Sigmoid colon (tissue), 7 donors: ENCODE measurements around the gene IFNA6. TPM values are rescaled to one million over a fixed set of nuclear protein-coding genes. Genes with fewer than 3 reads are reported as not detected.

ENCODE experiments used
- DNase-seq: peaks from one replicate; pipeline ENCODE4 v3.0.0-alpha.2; 2019
- H3K27ac ChIP-seq, 4 donors: fragments of 200-600 bp; sonication (generic); one replicate each; pipeline ENCODE4 v1.5.1; 2016 to 2019; ENCODE audit warnings: mild to moderate bottlenecking in 1 of 4
- H3K27me3 ChIP-seq, 3 donors: fragments of 200-600 bp; sonication (generic); one replicate each; pipeline ENCODE4 v1.5.1; 2019; ENCODE audit warnings: mild to moderate bottlenecking in 1 of 3
- H3K36me3 ChIP-seq, 4 donors: fragments of 200-600 bp; sonication (generic); one replicate each; pipeline ENCODE4 v1.5.1; 2016 to 2019
- H3K4me1 ChIP-seq, 4 donors: fragments of 200-600 bp; sonication (generic); one replicate each; pipeline ENCODE4 v1.5.1; 2017 to 2019
- H3K4me3 ChIP-seq, 4 donors: fragments of 200-600 bp; sonication (generic); one replicate each; pipeline ENCODE4 v1.5.1; 2017 to 2019; ENCODE audit warnings: mild to moderate bottlenecking in 2 of 4, moderate library complexity in 1 of 4
- H3K9me3 ChIP-seq, 4 donors: fragments of 200-600 bp in 3 of 4; sonication (generic) in 3 of 4; one replicate each; pipeline versions ENCODE4 v1.5.1 to v1.6.1; 2013 to 2019
- CTCF ChIP-seq, 4 experiments: fragments of 450-650 bp in 3 of 4; fragments of 200-600 bp in 1 of 4; IDR thresholded peaks; one replicate each; pipeline ENCODE4 v1.5.1; 2016 to 2019; ENCODE audit warnings: antibody characterized with exemption in 4 of 4, mild to moderate bottlenecking in 3 of 4, moderate library complexity in 2 of 4
- EP300 ChIP-seq, 4 donors: sonication (generic); formaldehyde crosslinking; IDR thresholded peaks; one replicate each; pipeline ENCODE4 v1.6.1; 2017; ENCODE audit warnings: antibody characterized with exemption in 4 of 4
- POLR2A ChIP-seq, 2 donors: fragments of 450-650 bp; IDR thresholded peaks; one replicate each; pipeline ENCODE4 v1.6.1; 2016; ENCODE audit warnings: antibody characterized with exemption in 2 of 2, mild to moderate bottlenecking in 2 of 2, moderate library complexity in 2 of 2
- POLR2AphosphoS5 ChIP-seq, 4 donors: sonication (generic); formaldehyde crosslinking; IDR thresholded peaks; one replicate each; pipeline ENCODE4 v1.6.1; 2017; ENCODE audit warnings: antibody characterized with exemption in 4 of 4
- whole genome bisulfite sequencing, 2 donors: extraction: QIAGEN DNeasy Blood & Tissue Kit; methylation state at CpG; one replicate each; pipeline ENCODE4 v1.1.7; 2013; 5-methylcytosine and 5-hydroxymethylcytosine counted together
- intact Hi-C: fragments of 100-400 bp; cut with DNase I; formaldehyde crosslinking; loops from one replicate; pipeline ENCODE4 v1.15.1; 2023
- polyA plus RNA-seq, 3 donors: library from polyadenylated mRNA; stranded (reverse); fragments of 200-250 nt; gene quantifications; one replicate each; pipeline ENCODE4 v1.2.3, GENCODE V29; 2013
- total RNA-seq, 4 donors: library from RNA; depleted of rRNA; stranded (reverse); fragments of >200 nt; gene quantifications; one replicate each; pipeline ENCODE4 v1.1.0, GENCODE V29; 2016
- donor health status: healthy with polysubstance abuse.
- donor health status: Bipolar disorder and iron deficiency.
- donor health status: healthy.

Gene IFNA6
- total and polyA plus RNA-seq, 7 donors, result not detected

GRCh38 chr9:21362287-21362686 is 11.6 kb upstream of the IFNA6 start:
- no peak overlapping the region for H3K4me3 ChIP-seq
- H3K4me1 ChIP-seq, result no peaks in the 10 kb centered on the region
- no peak for TF ChIP-seq CTCF (IDR thresholded peaks at IDR 0.05)
- TF ChIP-seq EP300 (IDR thresholded peaks at IDR 0.05), result no peak
- TF ChIP-seq POLR2AphosphoS5 (IDR thresholded peaks at IDR 0.05), result no peak
- no peak for TF ChIP-seq POLR2A (IDR thresholded peaks at IDR 0.05)
- no peaks in the 10 kb centered on the region for H3K9me3 ChIP-seq
- WGBS, 2 donors, result 88 to 92% methylated on average over 8 of the region's 8 CpGs
- no peaks in the 10 kb centered on the region for H3K27me3 ChIP-seq
- H3K27ac ChIP-seq, result no peak overlapping the region
- H3K36me3 ChIP-seq, result no peaks in the 10 kb centered on the region
- intact Hi-C loops, result no loop called here
- no peak for DNase-seq

DNA sequence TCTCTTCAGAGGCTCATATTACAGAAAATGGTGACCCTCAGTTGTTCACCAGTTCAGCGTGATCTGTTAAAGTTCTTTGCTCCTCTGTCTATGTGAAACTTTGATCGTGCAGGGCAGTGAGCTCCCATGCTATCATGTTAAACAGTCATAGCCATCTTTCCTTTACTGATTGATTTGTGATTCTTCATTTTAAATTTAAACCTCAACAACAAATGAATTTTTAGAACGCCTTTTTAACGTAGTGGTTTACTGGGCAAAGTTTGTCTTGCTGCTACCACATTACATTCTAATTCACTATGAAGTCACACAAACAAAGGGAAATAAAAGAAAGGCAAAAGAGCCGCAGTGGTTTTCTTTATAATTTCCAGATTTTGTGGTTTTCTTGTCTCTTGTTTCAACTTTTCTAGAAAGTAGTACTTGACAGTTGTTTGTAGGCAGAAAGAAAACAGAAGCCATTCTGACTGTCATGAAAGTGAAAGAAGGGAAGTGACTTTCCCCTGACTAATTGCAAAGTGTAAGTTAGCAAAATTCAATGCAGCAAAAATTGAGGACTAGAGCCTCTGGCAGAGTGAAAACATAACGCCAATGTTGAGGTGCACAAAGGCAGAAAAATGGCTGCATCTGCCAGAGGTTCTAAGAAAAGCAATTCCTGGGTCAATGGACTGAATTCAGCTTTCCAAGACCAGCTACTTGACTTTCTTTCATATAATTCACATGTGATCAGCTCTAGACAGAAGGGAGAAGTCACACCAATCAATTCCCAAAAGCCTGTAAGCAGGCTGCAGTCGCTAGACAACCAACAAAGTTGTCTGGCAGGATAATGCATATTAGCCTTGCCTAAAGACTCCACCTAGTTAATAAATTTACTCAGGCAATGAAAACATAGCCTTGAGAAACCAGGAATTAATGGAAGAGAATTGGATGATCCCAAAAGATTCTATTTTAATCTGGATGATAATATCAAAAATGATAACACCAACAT is 7.1 kb upstream of the IFNA6 start:
- Histone ChIP-seq H3K4me1 (no peaks in the 10 kb centered on the region), H3K36me3 (no peaks in the 10 kb centered on the region), H3K27ac (no peak overlapping the region), H3K9me3 (no peaks in the 10 kb centered on the region), H3K4me3 (no peak overlapping the region), H3K27me3 (no peaks in the 10 kb centered on the region)
- intact Hi-C loops, result no loop called here
- TF ChIP-seq CTCF (IDR thresholded peaks at IDR 0.05) (no peak), POLR2A (IDR thresholded peaks at IDR 0.05) (no peak), POLR2AphosphoS5 (IDR thresholded peaks at IDR 0.05) (no peak), EP300 (IDR thresholded peaks at IDR 0.05) (no peak)
- no peak for DNase-seq
- 55 to 72% methylated on average over 7 of the region's 7 CpGs for WGBS, 2 donors

DNA sequence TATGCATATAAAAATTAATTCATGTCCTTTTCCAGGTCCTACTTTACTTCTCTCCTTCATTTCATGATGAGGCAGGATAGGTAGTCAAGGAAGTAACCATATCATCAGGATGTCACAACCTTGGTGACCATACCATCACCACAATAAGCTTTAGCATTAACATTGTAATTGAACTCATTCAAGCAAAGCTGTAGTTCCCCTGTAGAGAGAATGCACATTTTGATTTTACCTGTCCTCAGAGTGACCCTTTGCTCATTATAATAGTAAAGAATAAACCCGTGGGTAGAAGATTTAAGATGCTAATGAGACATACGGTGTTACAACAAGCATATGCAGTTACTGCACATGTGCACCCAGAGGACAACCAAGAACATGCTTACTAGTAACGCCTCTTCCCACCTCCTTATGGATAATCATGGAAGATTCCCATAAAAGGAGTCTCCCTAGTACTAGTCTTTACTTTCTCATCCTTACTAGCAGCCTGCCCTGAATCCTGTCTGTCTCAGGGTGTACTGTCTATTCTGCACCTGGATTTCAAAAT is 2.2 kb downstream of the IFNA6 start:
- H3K4me3 ChIP-seq, result no peak overlapping the region
- intact Hi-C loops, result no loop called here
- 56 to 77% methylated on average over 3 of the region's 3 CpGs for WGBS, 2 donors
- H3K9me3 ChIP-seq, result peaks cover 0 to 1% (median 0%) of the 10 kb centered on the region in 4 donors
- DNase-seq, result no peak
- no peak overlapping the region for H3K27ac ChIP-seq
- no peaks in the 10 kb centered on the region for H3K36me3 ChIP-seq
- TF ChIP-seq CTCF (IDR thresholded peaks at IDR 0.05) (no peak), POLR2AphosphoS5 (IDR thresholded peaks at IDR 0.05) (no peak), POLR2A (IDR thresholded peaks at IDR 0.05) (no peak), EP300 (IDR thresholded peaks at IDR 0.05) (no peak)
- H3K4me1 ChIP-seq, result no peaks in the 10 kb centered on the region
- no peaks in the 10 kb centered on the region for H3K27me3 ChIP-seq

DNA sequence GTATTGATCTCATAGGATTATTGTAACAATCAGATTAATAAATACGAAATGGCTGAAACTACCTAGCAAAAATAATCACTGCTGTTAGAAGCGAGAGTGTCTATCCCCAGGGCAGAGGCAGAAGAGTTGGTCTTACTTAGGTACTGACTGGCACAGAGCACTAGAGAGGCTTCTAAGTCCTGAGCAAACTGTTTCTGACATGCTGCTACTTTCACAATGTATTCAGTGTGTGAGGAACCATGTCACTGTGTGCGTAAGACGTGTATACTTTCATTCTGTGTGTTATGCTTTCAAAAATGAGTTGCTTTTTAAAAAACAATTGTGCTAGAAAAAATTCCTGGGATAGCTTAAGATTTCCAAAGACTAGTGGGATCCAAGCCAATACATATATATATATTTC is 10.0 kb downstream of the IFNA6 start:
- no peaks in the 10 kb centered on the region for H3K27me3 ChIP-seq
- H3K36me3 ChIP-seq, result no peaks in the 10 kb centered on the region
- no peak overlapping the region for H3K27ac ChIP-seq
- H3K4me3 ChIP-seq, result no peak overlapping the region
- 90 to 94% methylated on average over 4 of the region's 4 CpGs for WGBS, 2 donors
- TF ChIP-seq POLR2A (IDR thresholded peaks at IDR 0.05), result no peak
- no peak for TF ChIP-seq POLR2AphosphoS5 (IDR thresholded peaks at IDR 0.05)
- TF ChIP-seq EP300 (IDR thresholded peaks at IDR 0.05), result no peak
- no peak for TF ChIP-seq CTCF (IDR thresholded peaks at IDR 0.05)
- H3K9me3 ChIP-seq, result peaks cover 0 to 1% (median 0%) of the 10 kb centered on the region in 4 donors
- H3K4me1 ChIP-seq, result peaks cover 0 to 4% (median 0%) of the 10 kb centered on the region in 4 donors
- no peak for DNase-seq
- intact Hi-C loops, result no loop called here
